Nephron (organoid): ENCODE results near the gene AMBN.

Experiments
- H3K27ac Mint-ChIP-seq, 3 experiments: 2 replicates each; pipeline ENCODE4 v1.8.0; 2020; ENCODE audit warnings: mixed read lengths in 3 of 3, mild to moderate bottlenecking in 2 of 3, moderate library complexity in 1 of 3
- H3K27me3 Mint-ChIP-seq: 2 replicates; pipeline ENCODE4 v1.8.0; 2021; ENCODE audit warnings: low read depth, mild to moderate bottlenecking, moderate library complexity, mixed read lengths
- H3K36me3 Mint-ChIP-seq: 2 replicates; pipeline ENCODE4 v1.8.0; 2020; ENCODE audit warnings: low read depth, mixed read lengths
- H3K4me1 Mint-ChIP-seq: 2 replicates; pipeline ENCODE4 v1.8.0; 2020; ENCODE audit warnings: mixed read lengths
- H3K4me3 Mint-ChIP-seq, 3 experiments: 2 replicates each; pipeline ENCODE4 v1.8.0; 2020; ENCODE audit warnings: mild to moderate bottlenecking in 3 of 3, mixed read lengths in 3 of 3, moderate library complexity in 2 of 3
- H3K9me3 Mint-ChIP-seq: 2 replicates; pipeline ENCODE4 v1.8.0; 2020; ENCODE audit warnings: mixed read lengths
- CTCF ChIP-seq, 3 experiments: fragments of 200-600 bp; sonication (generic); IDR thresholded peaks; one replicate each; pipeline ENCODE4 v1.5.0; 2021; ENCODE audit warnings: antibody characterized with exemption in 3 of 3; ENCODE audit not compliant: unreplicated experiment in 3 of 3

AMBN gene, protein sequence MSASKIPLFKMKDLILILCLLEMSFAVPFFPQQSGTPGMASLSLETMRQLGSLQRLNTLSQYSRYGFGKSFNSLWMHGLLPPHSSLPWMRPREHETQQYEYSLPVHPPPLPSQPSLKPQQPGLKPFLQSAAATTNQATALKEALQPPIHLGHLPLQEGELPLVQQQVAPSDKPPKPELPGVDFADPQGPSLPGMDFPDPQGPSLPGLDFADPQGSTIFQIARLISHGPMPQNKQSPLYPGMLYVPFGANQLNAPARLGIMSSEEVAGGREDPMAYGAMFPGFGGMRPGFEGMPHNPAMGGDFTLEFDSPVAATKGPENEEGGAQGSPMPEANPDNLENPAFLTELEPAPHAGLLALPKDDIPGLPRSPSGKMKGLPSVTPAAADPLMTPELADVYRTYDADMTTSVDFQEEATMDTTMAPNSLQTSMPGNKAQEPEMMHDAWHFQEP

DNA sequence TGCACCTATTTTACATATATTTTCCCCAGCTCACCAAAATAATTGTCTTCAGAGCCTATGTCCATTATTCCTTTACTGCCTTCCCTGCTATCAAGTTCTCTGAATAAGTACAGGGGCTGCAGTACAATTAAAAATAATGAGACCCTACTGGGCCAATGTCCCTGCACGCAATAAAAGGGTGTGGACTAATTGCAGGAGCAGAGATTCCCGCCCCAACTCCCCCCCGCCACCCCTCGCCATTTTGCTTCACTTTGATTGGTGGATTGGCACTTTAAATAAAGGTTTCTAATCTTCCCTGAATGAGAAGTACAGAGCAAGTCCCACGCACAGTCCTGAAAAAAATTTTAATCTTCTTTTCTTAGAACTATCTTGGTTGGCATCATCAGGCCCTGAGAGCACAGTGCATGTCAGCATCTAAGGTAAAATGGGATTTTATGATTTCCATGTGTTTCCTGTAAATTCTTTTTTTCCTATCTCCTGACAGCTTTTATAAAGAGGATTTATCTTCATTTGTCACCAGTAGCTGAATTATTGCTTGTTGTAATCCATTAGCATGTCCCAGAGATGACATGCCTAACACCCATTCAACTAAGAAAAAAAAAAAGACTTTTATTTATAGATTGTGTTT lies at the start of gene AMBN:
TSS of gene AMBN (plus strand) at position 302 of the 628 bp plus-strand sequence. CDS start at position 405, 103 bp downstream.
- Mint-ChIP-seq H3K36me3 (no peaks in the 10 kb centered on the region), H3K27ac (no peak within 1 kb of the TSS), H3K27me3 (no peaks in the 10 kb centered on the region), H3K4me1 (peaks cover 18% of the 10 kb centered on the region), H3K9me3 (no peaks in the 10 kb centered on the region), H3K4me3 (no peak within 1 kb of the TSS)
- TF ChIP-seq CTCF (IDR thresholded peaks at IDR 0.05; ENCODE audit: unreplicated experiment in 3 of 3), result no peak

GRCh38 chr4:70544279-70544868 lies 47.7 kb upstream of the AMBN start:
- Mint-ChIP-seq H3K36me3 (no peaks in the 10 kb centered on the region), H3K27me3 (no peaks in the 10 kb centered on the region), H3K27ac (no peak overlapping the region), H3K9me3 (no peaks in the 10 kb centered on the region), H3K4me3 (no peak overlapping the region), H3K4me1 (no peaks in the 10 kb centered on the region)
- peak; percentile 48 to 58 (median 52) for TF ChIP-seq CTCF (IDR thresholded peaks at IDR 0.05; ENCODE audit: unreplicated experiment in 3 of 3)

DNA sequence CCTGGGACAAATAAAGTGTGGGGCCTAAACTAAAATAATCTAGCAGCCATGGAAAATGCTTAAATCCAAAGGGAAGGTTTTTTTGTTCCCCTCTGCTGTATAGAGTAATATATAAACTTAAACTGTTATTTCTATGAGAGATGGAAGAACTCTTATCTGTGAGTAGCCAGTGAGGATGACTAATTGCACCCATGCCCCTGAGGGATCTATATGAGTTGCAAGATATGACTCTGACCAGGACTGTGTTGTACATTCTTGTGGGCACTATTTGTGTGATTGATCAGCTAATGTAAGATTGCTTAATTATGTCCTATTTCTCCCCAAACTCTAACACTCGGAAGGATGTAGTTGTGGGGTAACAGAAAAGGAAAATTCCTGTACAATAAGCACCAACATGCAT lies 35.2 kb upstream of the AMBN start:
- peak overlapping the region in 2 of 3 experiments; percentile 7 to 39 for H3K27ac Mint-ChIP-seq
- H3K4me3 Mint-ChIP-seq, result no peak overlapping the region
- no peak for TF ChIP-seq CTCF (IDR thresholded peaks at IDR 0.05; ENCODE audit: unreplicated experiment in 3 of 3)
- no peaks in the 10 kb centered on the region for H3K36me3 Mint-ChIP-seq
- H3K4me1 Mint-ChIP-seq, result peaks cover 10% of the 10 kb centered on the region
- no peaks in the 10 kb centered on the region for H3K27me3 Mint-ChIP-seq
- peaks cover 7% of the 10 kb centered on the region for H3K9me3 Mint-ChIP-seq

GRCh38 chr4:70559211-70559830 lies 32.7 kb upstream of the AMBN start:
- H3K4me1 Mint-ChIP-seq, result peaks cover 10% of the 10 kb centered on the region
- no peak overlapping the region for H3K4me3 Mint-ChIP-seq
- no peaks in the 10 kb centered on the region for H3K36me3 Mint-ChIP-seq
- TF ChIP-seq CTCF (IDR thresholded peaks at IDR 0.05; ENCODE audit: unreplicated experiment in 3 of 3), result peak; percentile 77 to 83 (median 77)
- H3K27ac Mint-ChIP-seq, result peak overlapping the region; percentile 1 to 63 (median 59)
- no peaks in the 10 kb centered on the region for H3K27me3 Mint-ChIP-seq
- no peaks in the 10 kb centered on the region for H3K9me3 Mint-ChIP-seq

DNA sequence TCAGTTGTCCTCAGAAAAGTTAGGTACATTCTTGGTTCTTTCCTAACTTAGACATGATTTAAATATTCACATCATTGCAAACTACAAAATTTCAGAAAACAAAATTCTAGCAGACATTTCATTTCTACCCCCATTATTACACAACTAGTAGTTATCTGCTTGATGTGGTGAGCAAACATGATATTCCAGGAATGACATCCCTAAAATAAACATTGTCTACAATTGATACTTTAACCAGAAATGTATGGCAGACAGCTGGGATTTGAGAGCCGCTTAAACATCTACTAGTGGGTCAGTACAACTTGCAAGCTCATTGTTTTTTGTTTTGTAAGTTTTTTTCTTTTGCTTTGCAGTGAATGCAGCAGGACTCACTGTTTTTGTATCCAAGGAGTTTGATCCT lies 32.1 kb upstream of the AMBN start:
- Mint-ChIP-seq H3K4me3 (no peak overlapping the region), H3K27me3 (no peaks in the 10 kb centered on the region), H3K4me1 (peaks cover 10% of the 10 kb centered on the region), H3K36me3 (no peaks in the 10 kb centered on the region), H3K27ac (no peak overlapping the region), H3K9me3 (no peaks in the 10 kb centered on the region)
- no peak for TF ChIP-seq CTCF (IDR thresholded peaks at IDR 0.05; ENCODE audit: unreplicated experiment in 3 of 3)
